Measurements from ENCODE around the gene SARS1.

Gene SARS1

DNA sequence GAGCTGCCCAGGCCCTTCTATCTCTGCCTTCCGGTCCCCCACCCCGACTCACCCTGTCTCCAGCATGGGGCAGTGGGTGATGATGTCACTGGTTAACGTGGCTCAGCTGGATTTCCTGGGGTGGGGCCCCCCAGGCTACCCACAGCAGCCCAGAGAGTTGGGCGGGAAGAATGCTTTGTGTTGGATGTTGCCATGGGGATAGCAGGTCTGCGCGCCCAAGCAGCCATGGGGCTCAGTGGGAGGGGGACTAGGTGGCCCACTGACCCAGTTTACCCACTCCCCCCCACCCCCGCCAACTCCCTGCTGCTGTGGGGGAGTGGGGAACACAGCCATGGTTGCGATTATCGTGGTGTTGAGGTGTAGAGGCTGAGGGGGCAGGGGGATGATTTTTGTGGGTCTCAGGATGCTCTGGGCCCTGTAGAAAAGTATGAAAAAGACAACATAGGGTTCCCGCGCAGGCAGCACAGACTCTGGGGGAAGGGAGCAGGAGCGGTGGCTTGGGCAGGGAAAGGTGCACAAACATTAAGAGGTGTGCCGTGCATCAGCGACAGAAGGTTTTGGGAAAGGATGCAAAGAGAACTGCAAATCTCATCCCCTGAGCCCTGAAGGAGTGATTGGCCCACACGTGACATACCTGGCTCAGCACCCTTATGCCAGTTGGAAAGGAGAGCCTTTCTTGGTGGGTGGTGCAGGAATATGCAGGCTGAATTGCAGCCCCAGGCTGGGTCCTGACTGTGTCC, 44.1 kb downstream of the SARS1 start:
- no peak overlapping the region for H3K4me3 ChIP-seq (replicated peaks; ENCODE audit: insufficient read depth, low read length)
- no peak for DNase-seq (ENCODE audit: low read depth in 1 of 2, low spot score in 1 of 2)
- H3K27me3 ChIP-seq (ENCODE audit: insufficient read depth, poor library complexity, severe bottlenecking) = no peaks in the 10 kb centered on the region
- H3K27ac ChIP-seq (replicated peaks) = no peak overlapping the region
- TF ChIP-seq REST (IDR thresholded peaks at IDR 0.05; ENCODE audit: insufficient replicate concordance, low read depth) (no peak), POLR2AphosphoS5 (IDR thresholded peaks at IDR 0.05; ENCODE audit: low read depth) (no peak), SPI1 (IDR thresholded peaks at IDR 0.05; ENCODE audit: borderline replicate concordance, low read depth) (no peak), GABPA (IDR thresholded peaks at IDR 0.05; ENCODE audit: low read depth) (no peak)
- TF ChIP-seq, protein P1, sequence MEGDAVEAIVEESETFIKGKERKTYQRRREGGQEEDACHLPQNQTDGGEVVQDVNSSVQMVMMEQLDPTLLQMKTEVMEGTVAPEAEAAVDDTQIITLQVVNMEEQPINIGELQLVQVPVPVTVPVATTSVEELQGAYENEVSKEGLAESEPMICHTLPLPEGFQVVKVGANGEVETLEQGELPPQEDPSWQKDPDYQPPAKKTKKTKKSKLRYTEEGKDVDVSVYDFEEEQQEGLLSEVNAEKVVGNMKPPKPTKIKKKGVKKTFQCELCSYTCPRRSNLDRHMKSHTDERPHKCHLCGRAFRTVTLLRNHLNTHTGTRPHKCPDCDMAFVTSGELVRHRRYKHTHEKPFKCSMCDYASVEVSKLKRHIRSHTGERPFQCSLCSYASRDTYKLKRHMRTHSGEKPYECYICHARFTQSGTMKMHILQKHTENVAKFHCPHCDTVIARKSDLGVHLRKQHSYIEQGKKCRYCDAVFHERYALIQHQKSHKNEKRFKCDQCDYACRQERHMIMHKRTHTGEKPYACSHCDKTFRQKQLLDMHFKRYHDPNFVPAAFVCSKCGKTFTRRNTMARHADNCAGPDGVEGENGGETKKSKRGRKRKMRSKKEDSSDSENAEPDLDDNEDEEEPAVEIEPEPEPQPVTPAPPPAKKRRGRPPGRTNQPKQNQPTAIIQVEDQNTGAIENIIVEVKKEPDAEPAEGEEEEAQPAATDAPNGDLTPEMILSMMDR (IDR thresholded peaks at IDR 0.05; ENCODE audit: insufficient read depth, low read length) = no peak

DNA sequence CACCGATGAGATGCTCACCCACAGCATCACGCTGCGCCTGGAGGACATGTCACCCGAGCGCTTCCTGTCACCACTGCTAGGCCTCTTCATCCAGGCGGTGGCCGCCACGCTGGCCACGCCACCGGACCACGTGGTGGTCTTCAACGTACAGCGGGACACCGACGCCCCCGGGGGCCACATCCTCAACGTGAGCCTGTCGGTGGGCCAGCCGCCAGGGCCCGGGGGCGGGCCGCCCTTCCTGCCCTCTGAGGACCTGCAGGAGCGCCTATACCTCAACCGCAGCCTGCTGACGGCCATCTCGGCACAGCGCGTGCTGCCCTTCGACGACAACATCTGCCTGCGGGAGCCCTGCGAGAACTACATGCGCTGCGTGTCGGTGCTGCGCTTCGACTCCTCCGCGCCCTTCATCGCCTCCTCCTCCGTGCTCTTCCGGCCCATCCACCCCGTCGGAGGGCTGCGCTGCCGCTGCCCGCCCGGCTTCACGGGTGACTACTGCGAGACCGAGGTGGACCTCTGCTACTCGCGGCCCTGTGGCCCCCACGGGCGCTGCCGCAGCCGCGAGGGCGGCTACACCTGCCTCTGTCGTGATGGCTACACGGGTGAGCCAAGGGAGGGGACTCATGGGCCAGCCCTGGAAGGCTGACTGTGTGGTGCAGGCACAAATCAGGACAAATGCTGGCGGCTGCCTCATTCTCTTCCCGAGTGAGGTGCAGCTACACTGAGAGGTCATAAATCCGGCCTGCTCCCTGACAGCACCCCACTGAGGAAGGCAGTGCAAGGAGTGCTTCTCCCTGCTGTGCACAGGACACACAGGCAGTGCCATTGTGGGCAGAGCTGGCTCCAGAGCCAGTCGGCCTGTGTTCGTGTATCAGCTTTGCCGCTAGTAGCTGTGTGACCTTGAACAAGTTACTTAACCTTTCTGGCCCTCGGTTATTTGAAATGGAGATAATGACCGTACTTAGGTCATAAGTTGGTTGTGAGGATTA, 45.1 kb downstream of the SARS1 start:
- H3K27me3 ChIP-seq (ENCODE audit: insufficient read depth, poor library complexity, severe bottlenecking) = no peaks in the 10 kb centered on the region
- no peak overlapping the region for H3K27ac ChIP-seq (replicated peaks)
- no peak for DNase-seq (ENCODE audit: low read depth in 1 of 2, low spot score in 1 of 2)
- TF ChIP-seq REST (IDR thresholded peaks at IDR 0.05; ENCODE audit: insufficient replicate concordance, low read depth) (no peak), GABPA (IDR thresholded peaks at IDR 0.05; ENCODE audit: low read depth) (no peak), POLR2AphosphoS5 (IDR thresholded peaks at IDR 0.05; ENCODE audit: low read depth) (no peak), SPI1 (IDR thresholded peaks at IDR 0.05; ENCODE audit: borderline replicate concordance, low read depth) (no peak)
- TF ChIP-seq, protein P1 (IDR thresholded peaks at IDR 0.05; ENCODE audit: insufficient read depth, low read length) = no peak
- no peak overlapping the region for H3K4me3 ChIP-seq (replicated peaks; ENCODE audit: insufficient read depth, low read length)

DNA sequence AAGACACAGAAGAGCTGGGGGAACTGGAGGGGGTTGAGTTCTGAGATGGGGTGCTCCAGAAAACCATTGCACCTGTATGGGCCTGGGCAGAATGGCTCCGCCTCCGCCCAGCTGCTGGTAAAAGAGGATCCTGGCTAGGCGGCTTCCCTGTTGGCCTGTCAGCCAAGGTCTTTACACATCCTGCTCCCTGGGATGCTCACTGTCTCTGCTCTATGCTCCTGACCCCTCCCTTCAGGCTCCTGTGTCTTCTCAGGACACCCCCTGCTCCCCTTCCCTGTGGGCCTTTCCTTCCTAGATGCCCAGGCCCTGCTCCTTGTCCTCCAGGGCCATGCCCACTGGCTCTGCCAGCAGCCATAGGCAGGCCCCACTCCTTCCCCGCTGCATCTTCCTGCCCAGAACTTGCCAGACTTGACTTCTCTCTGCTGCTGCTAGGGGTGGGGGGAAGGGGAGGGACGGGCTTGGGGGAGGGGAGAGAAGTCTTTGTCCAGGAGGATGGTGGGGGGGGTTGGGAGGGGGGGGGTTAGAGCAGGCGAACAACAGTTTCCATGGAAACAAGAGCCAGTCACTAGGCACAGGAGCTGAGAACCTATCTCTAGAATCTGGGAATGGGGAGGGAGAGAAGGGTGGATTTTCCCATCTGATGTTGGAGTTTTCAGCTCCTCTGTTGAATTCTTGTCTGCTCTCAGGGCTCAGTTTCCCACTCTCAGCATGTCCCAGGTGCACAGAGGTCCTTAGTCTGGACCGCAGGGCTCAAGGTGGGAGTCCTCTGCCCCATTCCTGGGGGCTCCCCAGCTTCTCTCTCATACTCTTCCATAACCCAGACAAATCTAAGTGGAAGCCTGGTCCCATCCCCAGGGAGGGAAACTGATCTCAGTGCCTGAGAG, 46.2 kb downstream of the SARS1 start:
- DNase-seq (ENCODE audit: low read depth in 1 of 2, low spot score in 1 of 2) = no peak
- no peaks in the 10 kb centered on the region for H3K27me3 ChIP-seq (ENCODE audit: insufficient read depth, poor library complexity, severe bottlenecking)
- H3K4me3 ChIP-seq (replicated peaks; ENCODE audit: insufficient read depth, low read length) = no peak overlapping the region
- TF ChIP-seq POLR2AphosphoS5 (IDR thresholded peaks at IDR 0.05; ENCODE audit: low read depth) = no peak
- TF ChIP-seq SPI1 (IDR thresholded peaks at IDR 0.05; ENCODE audit: borderline replicate concordance, low read depth) = no peak
- TF ChIP-seq REST (IDR thresholded peaks at IDR 0.05; ENCODE audit: insufficient replicate concordance, low read depth) = no peak
- no peak for TF ChIP-seq GABPA (IDR thresholded peaks at IDR 0.05; ENCODE audit: low read depth)
- TF ChIP-seq, protein P1 (IDR thresholded peaks at IDR 0.05; ENCODE audit: insufficient read depth, low read length) = no peak
- H3K27ac ChIP-seq (replicated peaks) = no peak overlapping the region

Data from HL-60 (cell line).